GM12878 (cell line): ENCODE measurements around the gene PIGQ. TPM values are rescaled to one million over a fixed set of nuclear protein-coding genes. Genes with fewer than 3 reads are reported as not detected.

Experiments used
- ATAC-seq: fragments of 200-7000 bp; cut with Tn5 transposase; 3 replicates; pipeline ENCODE4 v1.9.1; 2020; ENCODE audit warnings: mild to moderate bottlenecking, moderate library complexity
- BruUV-seq: library from RNA; stranded (reverse); fragments of 400-500 nt; replicated peaks from 2 replicates; lab custom pipeline; 2021; lab: Mats Ljungman, UMichigan
- CTCF ChIA-PET: fragments of 300-600 bp; sonication (Branson Sonifier 250); formaldehyde crosslinking; extraction: SDS; loops from one replicate; lab custom pipeline; 2021; ENCODE audit warnings: inconsistent platforms; lab: Yijun Ruan, JAX
- POLR2A ChIA-PET: fragments of 350-600 bp; formaldehyde crosslinking; extraction: SDS; loops from one replicate; lab custom pipeline; 2021; ENCODE audit warnings: inconsistent platforms; lab: Charles Lee
- RAD21 ChIA-PET: fragments of 300-600 bp; sonication (Branson Sonifier 250); formaldehyde crosslinking; loops from one replicate; lab custom pipeline; 2023; ENCODE audit warnings: antibody characterized with exemption; ENCODE audit not compliant: unreplicated experiment; lab: Charles Lee
- SMC1A ChIA-PET: fragments of 300-600 bp; sonication (Branson Sonifier 250); formaldehyde crosslinking; loops from one replicate; lab custom pipeline; 2023; ENCODE audit not compliant: unreplicated experiment, uncharacterized antibody; lab: Charles Lee
- DNase-seq: peaks from one replicate; pipeline ENCODE4 v3.0.0-alpha.2; 2011; ENCODE audit warnings: low read depth, low spot score
- FAIRE-seq: peaks from 3 replicates; lab custom pipeline; 2011; peaks lifted over from hg19 to GRCh38; lab: Jason Lieb, UNC
- H2AFZ ChIP-seq: 2 replicates; pipeline ENCODE4 v1.6.0; 2011; ENCODE audit warnings: low read depth, low read length, control low read depth; ENCODE audit not compliant: control insufficient read depth
- H3K27ac ChIP-seq: 2 replicates; pipeline ENCODE4 v1.5.1; 2011; ENCODE audit warnings: control low read depth; ENCODE audit not compliant: control insufficient read depth, insufficient read depth
- H3K27me3 ChIP-seq, 2 experiments: replicated peaks in 1 of 2; 2 replicates each; pipeline versions ENCODE4 v1.6.0 to v1.6.1; 2011; ENCODE audit warnings: low read length in 1 of 2; ENCODE audit not compliant: control insufficient read depth in 2 of 2, insufficient read depth in 2 of 2
- H3K36me3 ChIP-seq, 2 experiments: 2 replicates each; pipeline ENCODE4 v1.5.1; 2011; ENCODE audit warnings: low read length in 1 of 2; ENCODE audit not compliant: control insufficient read depth in 2 of 2, insufficient read depth in 2 of 2
- H3K4me1 ChIP-seq: 2 replicates; pipeline ENCODE4 v1.6.1; 2011; ENCODE audit warnings: mild to moderate bottlenecking, low read length, moderate library complexity, mixed read lengths; ENCODE audit not compliant: control insufficient read depth, insufficient read depth
- H3K4me2 ChIP-seq: 2 replicates; pipeline ENCODE4 v1.6.0; 2011; ENCODE audit warnings: control low read depth; ENCODE audit not compliant: control insufficient read depth, insufficient read depth
- H3K4me3 ChIP-seq: fragments of 200-600 bp; sonication (generic); 2 replicates; pipeline ENCODE4 v1.5.1; 2016
- H3K79me2 ChIP-seq: 2 replicates; pipeline ENCODE4 v1.6.0; 2011; ENCODE audit warnings: low read length; ENCODE audit not compliant: control insufficient read depth, insufficient read depth
- H3K9ac ChIP-seq: 2 replicates; pipeline ENCODE4 v1.8.0; 2011; ENCODE audit warnings: low read length, control low read depth, mixed read lengths; ENCODE audit not compliant: control insufficient read depth, insufficient read depth
- H3K9me3 ChIP-seq: replicated peaks from 3 replicates; pipeline ENCODE4 v1.5.1; 2011; ENCODE audit warnings: mild to moderate bottlenecking, low read length; ENCODE audit not compliant: control insufficient read depth, insufficient read depth
- H4K20me1 ChIP-seq: 2 replicates; pipeline ENCODE4 v1.6.0; 2011; ENCODE audit not compliant: control insufficient read depth, insufficient read depth
- ATF3 ChIP-seq: IDR thresholded peaks from 2 replicates; pipeline ENCODE4 v1.6.1; 2011; ENCODE audit warnings: low read depth, mild to moderate bottlenecking, low read length, moderate library complexity, borderline replicate concordance; ENCODE audit errors: extremely low read depth
- ATF7 ChIP-seq: fragments of 450-650 bp; IDR thresholded peaks from 2 replicates; pipeline ENCODE4 v1.6.1; 2016; ENCODE audit warnings: low read depth, mild to moderate bottlenecking
- BCL3 ChIP-seq: IDR thresholded peaks from 2 replicates; pipeline ENCODE4 v1.6.1; 2011; ENCODE audit warnings: borderline replicate concordance, low read depth, mild to moderate bottlenecking, moderate library complexity, low read length; ENCODE audit not compliant: insufficient read depth, poor library complexity, severe bottlenecking
- CBFB ChIP-seq: IDR thresholded peaks from 2 replicates; pipeline ENCODE4 v1.6.1; 2016; ENCODE audit warnings: antibody characterized with exemption, low read depth
- CHD2 ChIP-seq: IDR thresholded peaks from 2 replicates; pipeline ENCODE4 v1.6.1; 2011; ENCODE audit warnings: low read depth, low read length, improper control_type of control experiment, borderline replicate concordance
- CREM ChIP-seq: IDR thresholded peaks from 2 replicates; pipeline ENCODE4 v1.6.1; 2014; ENCODE audit warnings: antibody characterized with exemption, low read depth
- ETV6 ChIP-seq, 2 experiments: fragments of 450-650 bp in 1 of 2; IDR thresholded peaks in 1 of 2; conservative IDR thresholded peaks in 1 of 2; 2 replicates each; pipeline ENCODE4 v1.6.1; 2014; ENCODE audit warnings: antibody characterized with exemption in 1 of 2, borderline replicate concordance in 1 of 2, low read depth in 1 of 2, mild to moderate bottlenecking in 1 of 2, moderate library complexity in 1 of 2
- GABPA ChIP-seq: IDR thresholded peaks from 2 replicates; pipeline ENCODE4 v1.6.1; 2014; ENCODE audit warnings: antibody characterized with exemption, low read depth, mild to moderate bottlenecking, inconsistent platforms
- GATAD2B ChIP-seq: fragments of 450-650 bp; conservative IDR thresholded peaks from 2 replicates; pipeline ENCODE4 v1.6.1; 2017; ENCODE audit warnings: low read depth, mild to moderate bottlenecking, moderate library complexity
- HCFC1 ChIP-seq: fragments of 150-350 bp; IDR thresholded peaks from 2 replicates; pipeline ENCODE4 v1.6.1; 2014; ENCODE audit warnings: low read length
- HDAC2 ChIP-seq: fragments of 200-600 bp; sonication (generic); IDR thresholded peaks from 2 replicates; pipeline ENCODE4 v1.6.1; 2017
- MYB ChIP-seq: fragments of 150-350 bp; IDR thresholded peaks from 2 replicates; pipeline ENCODE4 v1.6.1; 2014; ENCODE audit warnings: mild to moderate bottlenecking, low read depth, low read length, borderline replicate concordance
- NFIC ChIP-seq: IDR thresholded peaks from 2 replicates; pipeline ENCODE4 v1.6.1; 2012; ENCODE audit warnings: low read depth, mild to moderate bottlenecking, inconsistent platforms, low read length, moderate library complexity
- NR2C2 ChIP-seq: IDR thresholded peaks from 2 replicates; pipeline ENCODE4 v1.6.1; 2011; ENCODE audit warnings: borderline replicate concordance, low read depth; ENCODE audit not compliant: control insufficient read depth, insufficient read length
- PKNOX1 ChIP-seq: fragments of 450-650 bp; IDR thresholded peaks from 2 replicates; pipeline ENCODE4 v1.6.1; 2016; ENCODE audit warnings: mild to moderate bottlenecking
- POLR2A ChIP-seq: IDR thresholded peaks from 2 replicates; pipeline ENCODE4 v1.6.1; 2011; ENCODE audit warnings: low read depth, mild to moderate bottlenecking, low read length
- TAF1 ChIP-seq: IDR thresholded peaks from 2 replicates; pipeline ENCODE4 v1.6.1; 2011; ENCODE audit warnings: mild to moderate bottlenecking, low read depth, low read length, borderline replicate concordance
- WGBS: methylation state at CpG from one replicate; pipeline ENCODE4 v1.1.6; 2016; ENCODE audit warnings: low lambda C conversion rate; ENCODE audit not compliant: insufficient replicate concordance, insufficient coverage; ENCODE audit errors: missing lambda C conversion rate; 5-methylcytosine and 5-hydroxymethylcytosine counted together
- in situ Hi-C: fragments of 300-500 bp; cut with MboI; formaldehyde crosslinking; loops from 9 replicates; pipeline ENCODE4 v1.14.3; 2018; ENCODE audit warnings: mixed read lengths
- intact Hi-C: fragments of 100-400 bp; cut with micrococcal nuclease; formaldehyde crosslinking; loops from one replicate; pipeline ENCODE4 v1.14.2; 2022; ENCODE audit not compliant: unreplicated experiment
- polyA plus RNA-seq, 11 experiments: library from polyadenylated mRNA; depleted of rRNA in 4 of 11; unstranded in 6 of 11; stranded (reverse) in 5 of 11; fragments of >200 nt; fragmentation: Nextera tagmentation in 4 of 11; fragmentation: Illumina TruSeq in 1 of 11; extraction: Ambion mirVana in 4 of 11; extraction: Trizol in 1 of 11; gene quantifications; 1 replicate in 1 of 11; 2 replicates in 10 of 11; pipeline versions ENCODE4 v1.2.1 to v1.2.3, GENCODE V29; 2011 to 2016; ENCODE audit warnings: inconsistent platforms in 2 of 11, missing spikeins in 2 of 11, low read depth in 1 of 11
- total RNA-seq, 4 experiments: library from RNA; depleted of rRNA in 3 of 4; stranded (reverse); fragments of >200 nt in 3 of 4; fragmentation: Illumina TruSeq in 1 of 4; extraction: Trizol in 1 of 4; gene quantifications; 2 replicates each; pipeline versions ENCODE4 v1.2.1 to v1.2.3, GENCODE V29; 2013 to 2021

Gene PIGQ
- total and polyA plus RNA-seq, 10 of the 15 experiments (the other 5 are each of a cell fraction or from before 2014, with no cell fraction given), result 1.8 to 31.3 (median 17.5) TPM; not detected in 1

GRCh38 chr16:528111-529011 lies 41.4 kb upstream of the PIGQ start (continued):
- no peak for TF ChIP-seq ATF3
- no peak for TF ChIP-seq MYB
- TF ChIP-seq GATAD2B, result 0 out of 2 replicates have a peak, but pooled peaks have one; percentile 15
- no peak for TF ChIP-seq CREM
- TF ChIP-seq NR2C2, result no peak
- TF ChIP-seq CBFB, result no peak
- TF ChIP-seq HCFC1, result no peak
- no peak for TF ChIP-seq HDAC2
- no peak for TF ChIP-seq GABPA
- 0 out of 2 replicates have a peak, but pooled peaks have one; percentile 20 for TF ChIP-seq TAF1
- TF ChIP-seq, all 136 proteins: peak for 14

DNA sequence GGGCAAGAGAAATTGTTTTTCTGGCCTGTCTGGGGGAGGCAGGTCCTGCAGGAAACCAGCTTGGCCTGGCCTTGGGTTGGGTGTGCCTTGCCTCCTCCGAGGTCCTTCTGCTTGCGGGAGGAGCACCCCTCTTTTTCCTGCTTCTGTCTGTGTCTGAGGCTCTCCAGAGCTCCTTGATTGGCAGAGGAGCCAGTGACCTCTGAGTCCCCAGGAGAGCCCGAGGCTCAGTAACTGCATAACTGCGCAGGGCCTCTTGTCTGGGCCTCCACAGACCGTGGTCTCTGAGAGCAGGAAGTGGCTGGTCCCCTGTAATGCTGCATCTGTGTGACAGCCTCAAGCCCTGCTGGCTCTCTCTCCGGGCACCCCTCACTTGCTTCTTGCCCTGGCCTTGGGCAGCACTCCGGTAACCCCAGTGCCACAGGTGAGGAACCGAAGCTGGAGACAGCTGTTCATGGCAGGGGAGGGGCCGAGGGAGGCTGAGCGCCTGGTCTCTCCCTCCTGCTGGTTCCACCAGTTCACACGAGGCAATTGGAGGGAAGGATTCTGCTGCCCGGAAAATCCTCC lies 40.7 kb upstream of the PIGQ start:
- H3K4me3 ChIP-seq, result peak overlapping the region; percentile 96
- CTCF ChIA-PET, result no interaction called here
- BruUV-seq, result no TSS peak

More for the DNA sequence above, 40.7 kb upstream of the PIGQ start:
- ATAC-seq (no peak), FAIRE-seq (peak; percentile 27), DNase-seq (no peak)
- intact Hi-C loops, result loop anchor here (5.0 kb wide), 2 partner anchors 38 to 108 kb away; partner anchors contain the start of genes METTL26, NHLRC4 and PIGQ
- Histone ChIP-seq H3K27me3 (no peaks in the 10 kb centered on the region), H3K79me2 (peaks cover 62% of the 10 kb centered on the region), H4K20me1 (no peaks in the 10 kb centered on the region; the same call in 1 of the 2 replicates), H3K36me3 (peaks cover 0 to 4% of the 10 kb centered on the region in 2 experiments; a peak in 3 of 4 replicates), H3K4me2 (peak overlapping the region; percentile 93), H3K4me1 (peaks cover 28% of the 10 kb centered on the region), H3K9ac (peak overlapping the region; percentile 86), H3K27ac (peak overlapping the region; percentile 91), H2AFZ (no peak overlapping the region), H3K9me3 (no peaks in the 10 kb centered on the region)
- WGBS, result 6% methylated on average over 12 of the region's 12 CpGs
- TF ChIP-seq ATF7 (0 out of 2 replicates have a peak, but pooled peaks have one; percentile 4), POLR2A (0 out of 2 replicates have a peak, but pooled peaks have one; percentile 48), NFIC (no peak), BCL3 (no peak), ETV6 (conservative IDR thresholded peaks at IDR 0.05 in 1 of 2, IDR thresholded peaks at IDR 0.05 in 1 of 2; ENCODE audit: borderline replicate concordance in 1 of 2, low read depth in 1 of 2) (no peak), CHD2 (no peak), PKNOX1 (peak; percentile 44; the same call in 1 of the 2 replicates)
- in situ Hi-C loops, result no loop called here
- ChIA-PET POLR2A (interaction anchor here (1.3 kb wide), 1 partner anchor 60 kb away, joined by 3 read pairs; no protein-coding TSS in a partner anchor), RAD21 (interaction anchor here (0.5 kb wide), 1 partner anchor 854 kb away, joined by 3 read pairs; no protein-coding TSS in a partner anchor), SMC1A (no interaction called here)
